K562 (cell line): ENCODE results near the gene TMX1. TPM values are rescaled to one million over a fixed set of nuclear protein-coding genes. Genes with fewer than 3 reads are reported as not detected.

Source experiments
- ADNP ChIP-seq: fragments of 200-800 bp; sonication (Bioruptor generic); IDR thresholded peaks from 2 replicates; pipeline ENCODE4 v1.6.1; 2016; ENCODE audit warnings: missing genetic modification characterization, missing compliant biosample characterization
- ARID1B ChIP-seq: fragments of 450-650 bp; IDR thresholded peaks from 2 replicates; pipeline ENCODE4 v1.6.1; 2016; ENCODE audit warnings: antibody characterized with exemption, mild to moderate bottlenecking, inconsistent platforms
- CBFA2T3 ChIP-seq: fragments of 450-650 bp; IDR thresholded peaks from 2 replicates; pipeline ENCODE4 v1.6.1; 2017
- CBX1 ChIP-seq: sonication (generic); IDR thresholded peaks from 2 replicates; pipeline ENCODE4 v1.6.1; 2016; ENCODE audit warnings: antibody characterized with exemption, low read depth, mild to moderate bottlenecking
- CHD1 ChIP-seq: fragments of 200-600 bp; sonication (generic); IDR thresholded peaks from one replicate; pipeline ENCODE4 v1.6.1; 2012; ENCODE audit warnings: mild to moderate bottlenecking, moderate library complexity, low read length, inconsistent platforms
- HDAC1 ChIP-seq, 2 experiments: fragments of 450-650 bp; IDR thresholded peaks; 2 replicates each; pipeline ENCODE4 v1.6.1; 2016 to 2017; ENCODE audit warnings: inconsistent platforms in 1 of 2, mild to moderate bottlenecking in 1 of 2, moderate library complexity in 1 of 2
- HDGF ChIP-seq: fragments of 450-650 bp; IDR thresholded peaks from 2 replicates; pipeline ENCODE4 v1.6.1; 2016
- HMG20A ChIP-seq: fragments of 450-650 bp; formaldehyde crosslinking; conservative IDR thresholded peaks from 2 replicates; pipeline ENCODE4 v1.4.0; 2020; ENCODE audit warnings: mild to moderate bottlenecking, mixed read lengths
- HOXB6 ChIP-seq: fragments of 250-450 bp; sonication (Bioruptor Pico); IDR thresholded peaks from 2 replicates; pipeline ENCODE4 v1.5.1; 2022; ENCODE audit warnings: mild to moderate bottlenecking, borderline replicate concordance
- KLF13 ChIP-seq: fragments of 450-650 bp; IDR thresholded peaks from 2 replicates; pipeline ENCODE4 v1.6.1; 2016; ENCODE audit warnings: missing genetic modification characterization, low read depth, mild to moderate bottlenecking, missing compliant biosample characterization, moderate library complexity, borderline replicate concordance
- MAZ ChIP-seq, 2 experiments: fragments of 450-650 bp in 1 of 2; sonication (generic) in 1 of 2; formaldehyde crosslinking; IDR thresholded peaks in 1 of 2; conservative IDR thresholded peaks in 1 of 2; 2 replicates each; pipeline versions ENCODE4 v1.4.0 to v1.5.0; 2020; ENCODE audit warnings: mild to moderate bottlenecking in 1 of 2, missing genetic modification reagents in 1 of 2
- MTA3 ChIP-seq: fragments of 450-650 bp; formaldehyde crosslinking; IDR thresholded peaks from 2 replicates; pipeline ENCODE4 v1.6.1; 2017; ENCODE audit warnings: mild to moderate bottlenecking, borderline replicate concordance
- TAL1 ChIP-seq: fragments of 450-650 bp; IDR thresholded peaks from 2 replicates; pipeline ENCODE4 v1.6.1; 2016; ENCODE audit warnings: mild to moderate bottlenecking
- ZNF175 ChIP-seq: fragments of 200-800 bp; sonication (Bioruptor generic); IDR thresholded peaks from 2 replicates; pipeline ENCODE4 v1.6.1; 2016; ENCODE audit warnings: low read depth, mild to moderate bottlenecking, missing genetic modification characterization, missing compliant biosample characterization
- ZNF253 ChIP-seq: fragments of 250-450 bp; sonication (Bioruptor Pico); conservative IDR thresholded peaks from 2 replicates; pipeline ENCODE4 v1.6.1; 2021; ENCODE audit warnings: mild to moderate bottlenecking
- polyA plus RNA-seq, 8 experiments: library from polyadenylated mRNA; depleted of rRNA in 4 of 8; stranded (reverse) in 5 of 8; unstranded in 3 of 8; fragments of >200 nt; fragmentation: Nextera tagmentation in 2 of 8; fragmentation: Illumina TruSeq in 1 of 8; extraction: Ambion mirVana in 2 of 8; extraction: Trizol in 1 of 8; gene quantifications; 2 replicates each; pipeline versions ENCODE4 v1.2.1 to v1.2.3, GENCODE V29; 2011 to 2014; ENCODE audit warnings: inconsistent platforms in 1 of 8, missing spikeins in 1 of 8
- total RNA-seq, 7 experiments: library from RNA; depleted of rRNA in 6 of 7; stranded (reverse); fragments of >200 nt in 6 of 7; fragmentation: Illumina TruSeq in 2 of 7; extraction: Trizol in 2 of 7; gene quantifications; 2 replicates each; pipeline versions ENCODE4 v1.2.1 to v1.2.3, GENCODE V29; 2011 to 2021; ENCODE audit warnings: low replicate concordance in 1 of 7
- TF ChIP-seq, protein P1 (sequence below): sonication (generic); formaldehyde crosslinking; IDR thresholded peaks from 2 replicates; pipeline ENCODE4 v1.8.0; 2022; ENCODE audit warnings: missing genetic modification reagents, mild to moderate bottlenecking, moderate library complexity, borderline replicate concordance
- TF ChIP-seq, protein P2 (sequence below), 3 experiments: fragments of 200-800 bp in 1 of 3; fragments of 250-450 bp in 1 of 3; fragments of 450-650 bp in 1 of 3; sonication (Bioruptor Pico) in 1 of 3; sonication (Bioruptor generic) in 1 of 3; formaldehyde crosslinking in 1 of 3; IDR thresholded peaks; 2 replicates each; pipeline versions ENCODE4 v1.6.1 to v1.8.0; 2016 to 2022; ENCODE audit warnings: mild to moderate bottlenecking in 2 of 3, missing genetic modification characterization in 2 of 3, missing compliant biosample characterization in 1 of 3, moderate library complexity in 1 of 3
- TF ChIP-seq, protein P3 (sequence below): fragments of 250-450 bp; sonication (Bioruptor Pico); IDR thresholded peaks from 2 replicates; pipeline ENCODE4 v1.5.0; 2020; ENCODE audit warnings: mild to moderate bottlenecking, borderline replicate concordance
- TF ChIP-seq, protein P4 (sequence below): sonication (generic); formaldehyde crosslinking; IDR thresholded peaks from 2 replicates; pipeline ENCODE4 v1.5.0; 2020; ENCODE audit warnings: missing genetic modification reagents

Gene TMX1
- total and polyA plus RNA-seq, 9 of the 15 experiments (the other 6 are each of a cell fraction or from before 2014, with no cell fraction given) = 19.5 to 101 (median 34.7) TPM

DNA sequence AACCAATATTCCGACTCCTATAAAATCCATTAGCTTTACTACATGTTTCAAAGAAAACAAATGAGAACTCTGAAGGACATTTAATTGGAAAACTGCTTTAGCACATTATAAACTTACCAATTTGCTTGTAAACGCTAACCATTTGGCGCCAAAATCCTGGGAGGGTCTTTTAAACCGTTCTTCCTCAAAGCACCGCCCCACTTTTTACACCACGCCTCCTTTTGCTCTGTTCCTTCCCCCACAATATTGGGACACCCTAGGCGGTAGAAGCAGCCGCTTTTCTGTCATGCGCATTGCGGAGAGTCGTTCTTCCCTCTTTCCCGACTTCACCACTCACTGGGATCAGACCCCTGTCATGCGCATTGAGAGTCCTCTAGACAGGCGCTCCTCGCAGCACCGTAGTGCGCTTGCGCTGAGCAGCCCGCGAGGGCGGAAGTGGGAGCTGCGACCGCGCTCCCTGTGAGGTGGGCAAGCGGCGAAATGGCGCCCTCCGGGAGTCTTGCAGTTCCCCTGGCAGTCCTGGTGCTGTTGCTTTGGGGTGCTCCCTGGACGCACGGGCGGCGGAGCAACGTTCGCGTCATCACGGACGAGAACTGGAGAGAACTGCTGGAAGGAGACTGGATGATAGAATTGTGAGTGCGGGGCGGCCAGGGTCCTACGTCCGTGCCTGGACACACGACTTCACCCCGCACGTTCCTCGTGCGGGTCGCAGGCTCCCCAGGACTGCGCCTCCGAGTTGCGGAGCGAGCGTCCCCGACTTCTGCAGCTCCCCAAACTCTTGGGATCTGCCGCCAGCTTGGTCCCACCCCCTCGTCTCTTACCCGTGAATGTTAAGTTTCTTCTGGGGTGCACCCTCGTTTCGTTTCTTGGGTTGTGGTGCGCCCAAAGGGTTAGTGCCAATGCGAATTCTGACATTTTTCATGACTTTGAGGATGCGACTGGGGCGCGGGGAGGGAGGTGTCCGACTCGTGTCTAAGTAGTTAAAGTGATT, at the start of gene TMX1 (continued):
- TF ChIP-seq HDAC1 (IDR thresholded peaks at IDR 0.05) (peak in 1 of 2 experiments; percentile 67; a peak in 1 of 4 replicates), ZNF175 (CRISPR knock-in tag) (no peak), HMG20A (CRISPR knock-in tag) (no peak), CBX1 (no peak), CBFA2T3 (no peak), TAL1 (no peak), MTA3 (peak; percentile 57; the same call in 1 of the 2 replicates), ARID1B (no peak), MAZ (CRISPR knock-in tag; conservative IDR thresholded peaks at IDR 0.05 in 1 of 2, IDR thresholded peaks at IDR 0.05 in 1 of 2) (peak in 1 of 2 experiments; percentile 50; a peak in 1 of 4 replicates), CHD1 (peak; percentile 86), KLF13 (tag) (no peak), ADNP (no peak), ZNF253 (CRISPR knock-in tag) (no peak), HOXB6 (CRISPR knock-in tag) (no peak), HDGF (no peak)
- TF ChIP-seq, protein P1, sequence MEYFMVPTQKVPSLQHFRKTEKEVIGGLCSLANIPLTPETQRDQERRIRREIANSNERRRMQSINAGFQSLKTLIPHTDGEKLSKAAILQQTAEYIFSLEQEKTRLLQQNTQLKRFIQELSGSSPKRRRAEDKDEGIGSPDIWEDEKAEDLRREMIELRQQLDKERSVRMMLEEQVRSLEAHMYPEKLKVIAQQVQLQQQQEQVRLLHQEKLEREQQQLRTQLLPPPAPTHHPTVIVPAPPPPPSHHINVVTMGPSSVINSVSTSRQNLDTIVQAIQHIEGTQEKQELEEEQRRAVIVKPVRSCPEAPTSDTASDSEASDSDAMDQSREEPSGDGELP = peak; percentile 54
- TF ChIP-seq, protein P2, sequence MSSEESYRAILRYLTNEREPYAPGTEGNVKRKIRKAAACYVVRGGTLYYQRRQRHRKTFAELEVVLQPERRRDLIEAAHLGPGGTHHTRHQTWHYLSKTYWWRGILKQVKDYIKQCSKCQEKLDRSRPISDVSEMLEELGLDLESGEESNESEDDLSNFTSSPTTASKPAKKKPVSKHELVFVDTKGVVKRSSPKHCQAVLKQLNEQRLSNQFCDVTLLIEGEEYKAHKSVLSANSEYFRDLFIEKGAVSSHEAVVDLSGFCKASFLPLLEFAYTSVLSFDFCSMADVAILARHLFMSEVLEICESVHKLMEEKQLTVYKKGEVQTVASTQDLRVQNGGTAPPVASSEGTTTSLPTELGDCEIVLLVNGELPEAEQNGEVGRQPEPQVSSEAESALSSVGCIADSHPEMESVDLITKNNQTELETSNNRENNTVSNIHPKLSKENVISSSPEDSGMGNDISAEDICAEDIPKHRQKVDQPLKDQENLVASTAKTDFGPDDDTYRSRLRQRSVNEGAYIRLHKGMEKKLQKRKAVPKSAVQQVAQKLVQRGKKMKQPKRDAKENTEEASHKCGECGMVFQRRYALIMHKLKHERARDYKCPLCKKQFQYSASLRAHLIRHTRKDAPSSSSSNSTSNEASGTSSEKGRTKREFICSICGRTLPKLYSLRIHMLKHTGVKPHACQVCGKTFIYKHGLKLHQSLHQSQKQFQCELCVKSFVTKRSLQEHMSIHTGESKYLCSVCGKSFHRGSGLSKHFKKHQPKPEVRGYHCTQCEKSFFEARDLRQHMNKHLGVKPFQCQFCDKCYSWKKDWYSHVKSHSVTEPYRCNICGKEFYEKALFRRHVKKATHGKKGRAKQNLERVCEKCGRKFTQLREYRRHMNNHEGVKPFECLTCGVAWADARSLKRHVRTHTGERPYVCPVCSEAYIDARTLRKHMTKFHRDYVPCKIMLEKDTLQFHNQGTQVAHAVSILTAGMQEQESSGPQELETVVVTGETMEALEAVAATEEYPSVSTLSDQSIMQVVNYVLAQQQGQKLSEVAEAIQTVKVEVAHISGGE (CRISPR knock-in tag; IDR thresholded peaks at IDR 0.05) = no peak
- TF ChIP-seq, protein P3, sequence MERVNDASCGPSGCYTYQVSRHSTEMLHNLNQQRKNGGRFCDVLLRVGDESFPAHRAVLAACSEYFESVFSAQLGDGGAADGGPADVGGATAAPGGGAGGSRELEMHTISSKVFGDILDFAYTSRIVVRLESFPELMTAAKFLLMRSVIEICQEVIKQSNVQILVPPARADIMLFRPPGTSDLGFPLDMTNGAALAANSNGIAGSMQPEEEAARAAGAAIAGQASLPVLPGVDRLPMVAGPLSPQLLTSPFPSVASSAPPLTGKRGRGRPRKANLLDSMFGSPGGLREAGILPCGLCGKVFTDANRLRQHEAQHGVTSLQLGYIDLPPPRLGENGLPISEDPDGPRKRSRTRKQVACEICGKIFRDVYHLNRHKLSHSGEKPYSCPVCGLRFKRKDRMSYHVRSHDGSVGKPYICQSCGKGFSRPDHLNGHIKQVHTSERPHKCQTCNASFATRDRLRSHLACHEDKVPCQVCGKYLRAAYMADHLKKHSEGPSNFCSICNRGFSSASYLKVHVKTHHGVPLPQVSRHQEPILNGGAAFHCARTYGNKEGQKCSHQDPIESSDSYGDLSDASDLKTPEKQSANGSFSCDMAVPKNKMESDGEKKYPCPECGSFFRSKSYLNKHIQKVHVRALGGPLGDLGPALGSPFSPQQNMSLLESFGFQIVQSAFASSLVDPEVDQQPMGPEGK (CRISPR knock-in tag) = no peak
- TF ChIP-seq, protein P4, sequence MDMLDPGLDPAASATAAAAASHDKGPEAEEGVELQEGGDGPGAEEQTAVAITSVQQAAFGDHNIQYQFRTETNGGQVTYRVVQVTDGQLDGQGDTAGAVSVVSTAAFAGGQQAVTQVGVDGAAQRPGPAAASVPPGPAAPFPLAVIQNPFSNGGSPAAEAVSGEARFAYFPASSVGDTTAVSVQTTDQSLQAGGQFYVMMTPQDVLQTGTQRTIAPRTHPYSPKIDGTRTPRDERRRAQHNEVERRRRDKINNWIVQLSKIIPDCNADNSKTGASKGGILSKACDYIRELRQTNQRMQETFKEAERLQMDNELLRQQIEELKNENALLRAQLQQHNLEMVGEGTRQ = no peak
